Activated T-helper 2 cell treated with anti-CD3 and anti-CD28 coated beads, Interferon-gamma antibody, Interleukin-2, Interleukin-4, amounts not matched to agents 10 μg/mL and 5 μg/mL and 100 μg/mL, durations not matched to agents 14 hours and 24 hours and 36 hours (primary cell): ENCODE results near the gene DBR1. TPM values are rescaled to one million over a fixed set of nuclear protein-coding genes. Genes with fewer than 3 reads are reported as not detected.
A peak's percentile ranks its signal among the peaks of the same experiment; 100 is the strongest.

Experiments used
- DNase-seq: peaks from one replicate; pipeline ENCODE4 v3.0.0; 2021; ENCODE audit warnings: low spot score
- H3K27ac Mint-ChIP-seq: one replicate; pipeline ENCODE4 v1.8.0; 2021; ENCODE audit warnings: mixed read lengths
- H3K27me3 Mint-ChIP-seq: one replicate; pipeline ENCODE4 v1.8.0; 2021; ENCODE audit warnings: low read depth, mixed read lengths
- H3K36me3 Mint-ChIP-seq: one replicate; pipeline ENCODE4 v1.8.0; 2021; ENCODE audit warnings: low read depth, mixed read lengths
- H3K4me1 Mint-ChIP-seq: one replicate; pipeline ENCODE4 v1.8.0; 2021; ENCODE audit warnings: low read depth, mixed read lengths
- H3K4me3 Mint-ChIP-seq: one replicate; pipeline ENCODE4 v1.8.0; 2021; ENCODE audit warnings: low read depth, mild to moderate bottlenecking, moderate library complexity, mixed read lengths
- H3K9me3 Mint-ChIP-seq: one replicate; pipeline ENCODE4 v1.8.0; 2021; ENCODE audit warnings: mixed read lengths
- intact Hi-C: fragments of 100-400 bp; cut with micrococcal nuclease; formaldehyde crosslinking; loops from one replicate; pipeline ENCODE4 v1.15.1; 2023
- total RNA-seq: library from RNA; stranded (reverse); gene quantifications from 2 replicates; pipeline ENCODE4 v1.2.3, GENCODE V29; 2022

Gene DBR1
- 22.0 and 22.3 TPM in 2 replicates for total RNA-seq

DNA sequence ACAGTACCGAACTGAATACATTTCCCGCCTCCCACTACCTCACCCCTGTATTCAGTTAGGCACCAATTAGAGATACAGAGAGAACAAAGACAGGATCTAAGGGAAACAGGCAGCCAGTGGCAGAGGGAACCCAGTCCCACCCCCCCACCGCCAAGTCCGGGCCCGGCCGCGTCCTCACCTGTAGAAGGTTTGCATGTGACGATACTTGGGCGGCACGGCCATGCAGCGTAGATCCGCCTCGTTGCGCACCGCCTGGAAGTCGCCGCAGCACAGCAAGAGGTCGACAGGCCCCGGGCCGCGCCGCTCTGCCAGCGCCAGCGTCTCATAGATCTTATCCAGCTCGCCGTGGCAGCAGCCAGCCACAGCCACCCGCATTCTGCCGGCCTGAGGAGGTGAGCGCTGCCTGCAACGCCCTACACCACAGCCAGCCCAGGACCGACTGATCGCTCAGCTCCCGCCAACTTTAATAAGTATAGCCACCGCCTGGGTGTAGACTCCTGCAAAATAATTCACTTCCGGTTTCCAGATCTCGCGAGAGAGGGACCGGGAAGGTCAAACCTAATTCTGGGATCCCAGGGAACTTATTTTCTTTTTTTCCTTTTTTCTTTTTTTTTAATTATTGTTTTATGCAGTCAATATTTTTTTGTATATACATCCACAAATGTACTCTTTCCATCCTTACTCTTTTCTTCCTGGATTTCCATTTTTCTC is at the start of gene DBR1:
Gene DBR1 (minus strand): TSS at position 501 of the 711 bp plus-strand sequence. CDS start 126 bp downstream, at position 375.
- H3K9me3 Mint-ChIP-seq: no peaks in the 10 kb centered on the region
- intact Hi-C loops: loop anchor here (1.0 to 5.0 kb wide), 2 partner anchors 13 to 107 kb away; partner anchors contain the start of gene ARMC8
- H3K4me3 Mint-ChIP-seq: peak within 1 kb of the TSS; percentile 94
- H3K27ac Mint-ChIP-seq: peak within 1 kb of the TSS; percentile 92
- H3K36me3 Mint-ChIP-seq: peaks cover 38% of the 10 kb centered on the region
- H3K4me1 Mint-ChIP-seq: peaks cover 29% of the 10 kb centered on the region
- peak; percentile 66 for DNase-seq
- peaks cover 4% of the 10 kb centered on the region for H3K27me3 Mint-ChIP-seq

DNA sequence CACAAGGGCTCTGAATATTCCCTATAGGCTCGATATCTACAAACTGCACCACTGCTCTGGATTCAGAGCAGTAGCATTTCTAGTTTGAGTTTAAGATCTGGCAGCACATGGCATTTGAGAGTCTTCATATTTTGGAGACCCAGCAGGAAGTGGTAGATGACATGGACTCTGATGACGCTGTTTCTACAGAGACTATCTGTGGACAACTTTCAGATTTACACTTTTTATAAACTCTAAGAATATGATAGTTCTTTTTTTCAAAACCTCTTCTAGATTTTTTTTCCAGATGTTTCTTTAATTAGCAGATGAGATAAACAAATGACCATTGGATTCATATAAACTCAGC is 48.2 kb upstream of the DBR1 start:
- Mint-ChIP-seq H3K27ac (peak overlapping the region; percentile 59), H3K27me3 (no peaks in the 10 kb centered on the region), H3K9me3 (no peaks in the 10 kb centered on the region), H3K4me3 (no peak overlapping the region), H3K36me3 (peaks cover 52% of the 10 kb centered on the region), H3K4me1 (peaks cover 23% of the 10 kb centered on the region)
- DNase-seq: no peak
- intact Hi-C loops: loop anchor here (5.0 kb wide), 1 partner anchor 36 kb away; the partner anchor contains the start of gene ARMC8

DNA sequence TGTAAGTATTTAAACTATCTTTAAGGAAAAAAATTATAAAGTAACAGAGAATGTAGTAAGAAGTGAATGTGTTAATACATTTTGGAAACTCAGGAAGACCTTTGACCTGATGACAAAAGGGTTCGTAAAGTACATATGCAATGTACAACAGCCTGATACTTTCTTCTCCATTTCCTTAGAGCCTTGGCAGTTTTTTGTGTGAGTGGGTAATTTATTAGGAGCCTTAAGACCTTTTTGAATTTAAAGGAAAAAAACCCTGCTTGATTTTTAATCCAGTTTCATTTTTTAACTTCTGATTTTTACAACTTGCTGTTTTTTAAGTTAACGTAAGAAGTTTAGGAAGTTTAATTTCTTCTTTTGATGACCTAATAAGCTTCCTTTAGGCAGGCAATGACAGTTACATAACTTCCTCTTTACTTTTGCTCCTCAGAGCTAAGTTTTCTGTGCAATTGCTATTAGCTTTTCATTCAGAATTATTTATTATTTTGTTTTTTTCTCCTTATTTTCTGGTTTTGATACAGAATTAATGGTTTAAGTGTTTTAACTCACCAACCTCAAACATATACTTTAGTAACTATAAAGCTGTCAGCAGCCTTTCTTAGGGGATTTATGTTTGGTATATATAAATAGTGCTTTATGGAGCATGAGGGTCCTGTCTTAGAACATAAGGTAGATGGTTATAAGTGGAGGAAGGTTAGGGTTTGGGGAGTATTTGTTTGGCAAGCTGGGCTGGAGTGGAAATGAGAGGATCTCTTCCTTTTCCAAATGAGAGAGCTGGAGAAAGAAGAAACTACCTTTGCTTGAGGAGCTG is 47.6 kb upstream of the DBR1 start:
- intact Hi-C loops: loop anchor here (5.0 kb wide), 1 partner anchor 35 kb away; the partner anchor contains the start of gene ARMC8
- no peak overlapping the region for H3K4me3 Mint-ChIP-seq
- peaks cover 23% of the 10 kb centered on the region for H3K4me1 Mint-ChIP-seq
- no peaks in the 10 kb centered on the region for H3K9me3 Mint-ChIP-seq
- peaks cover 52% of the 10 kb centered on the region for H3K36me3 Mint-ChIP-seq
- H3K27ac Mint-ChIP-seq: peak overlapping the region; percentile 59
- no peak for DNase-seq
- no peaks in the 10 kb centered on the region for H3K27me3 Mint-ChIP-seq

DNA sequence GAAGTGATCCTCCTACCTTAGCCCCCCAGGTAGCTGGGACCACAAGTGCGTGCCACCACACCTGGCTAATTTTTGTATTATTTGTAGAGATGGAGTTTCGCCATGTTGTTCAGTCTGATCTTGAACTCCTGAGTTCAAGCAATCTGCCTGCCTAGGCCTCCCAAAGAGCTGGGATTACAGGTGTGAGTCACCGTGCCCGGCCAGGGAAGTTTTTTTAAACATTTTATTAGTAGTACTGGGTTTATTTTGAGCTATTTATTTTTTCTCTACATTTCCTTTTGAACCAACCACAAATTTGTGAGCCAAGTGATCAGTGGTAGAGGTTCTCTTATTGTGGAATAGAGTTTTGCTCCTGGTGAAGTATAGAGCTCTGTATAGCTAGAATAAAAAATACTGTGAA is 46.1 kb upstream of the DBR1 start:
- Mint-ChIP-seq H3K4me3 (no peak overlapping the region), H3K27me3 (no peaks in the 10 kb centered on the region), H3K27ac (no peak overlapping the region), H3K4me1 (peaks cover 23% of the 10 kb centered on the region), H3K9me3 (no peaks in the 10 kb centered on the region), H3K36me3 (peaks cover 41% of the 10 kb centered on the region)
- intact Hi-C loops: loop anchor here (5.0 kb wide), 1 partner anchor 33 kb away; the partner anchor contains the start of gene ARMC8
- DNase-seq: no peak

DNA sequence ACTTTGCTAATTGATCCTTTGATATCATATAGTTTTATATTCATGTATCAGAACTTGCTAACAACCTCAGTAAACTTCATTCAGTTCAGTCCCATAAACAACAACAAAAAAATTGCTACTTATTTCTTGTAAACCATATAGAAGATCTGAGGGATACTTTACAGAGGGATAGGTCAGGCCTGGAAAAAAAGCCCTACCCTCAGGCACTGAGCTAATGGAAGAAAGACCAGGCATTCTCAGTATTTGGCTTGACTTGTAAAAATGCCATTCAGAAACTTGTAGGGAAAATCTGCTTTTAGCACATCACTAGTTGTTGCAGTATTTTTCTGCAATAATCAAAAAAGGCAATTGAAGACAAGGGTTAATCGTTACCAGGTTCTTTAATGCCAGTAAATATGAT is 45.5 kb upstream of the DBR1 start:
- Mint-ChIP-seq H3K4me1 (peaks cover 23% of the 10 kb centered on the region), H3K27me3 (no peaks in the 10 kb centered on the region), H3K36me3 (peaks cover 36% of the 10 kb centered on the region), H3K4me3 (no peak overlapping the region), H3K9me3 (no peaks in the 10 kb centered on the region), H3K27ac (no peak overlapping the region)
- no peak for DNase-seq
- intact Hi-C loops: loop anchor here (5.0 kb wide), 1 partner anchor 33 kb away; the partner anchor contains the start of gene ARMC8

DNA sequence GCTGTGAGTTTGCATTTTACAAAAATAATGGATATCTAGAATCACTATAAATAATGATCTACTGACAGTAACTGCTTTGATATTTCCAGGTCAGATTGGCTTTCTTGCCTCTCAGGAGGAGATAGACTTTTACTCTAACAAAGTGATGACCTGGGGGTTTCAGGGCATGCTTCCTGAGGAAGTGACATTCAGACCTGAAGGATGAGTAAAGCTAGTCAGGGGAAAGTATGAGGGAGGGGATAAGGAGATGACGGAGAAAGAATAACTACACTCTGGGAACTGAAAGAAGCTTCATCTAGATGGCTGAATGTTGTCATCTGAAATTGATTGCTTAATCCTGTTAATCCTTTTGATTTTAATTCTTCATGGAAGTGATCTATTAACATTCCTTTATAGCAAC is 44.5 kb upstream of the DBR1 start:
- Mint-ChIP-seq H3K36me3 (peaks cover 28% of the 10 kb centered on the region), H3K4me3 (no peak overlapping the region), H3K27ac (no peak overlapping the region), H3K27me3 (no peaks in the 10 kb centered on the region), H3K4me1 (peaks cover 23% of the 10 kb centered on the region), H3K9me3 (no peaks in the 10 kb centered on the region)
- DNase-seq: no peak
- intact Hi-C loops: no loop called here

DNA sequence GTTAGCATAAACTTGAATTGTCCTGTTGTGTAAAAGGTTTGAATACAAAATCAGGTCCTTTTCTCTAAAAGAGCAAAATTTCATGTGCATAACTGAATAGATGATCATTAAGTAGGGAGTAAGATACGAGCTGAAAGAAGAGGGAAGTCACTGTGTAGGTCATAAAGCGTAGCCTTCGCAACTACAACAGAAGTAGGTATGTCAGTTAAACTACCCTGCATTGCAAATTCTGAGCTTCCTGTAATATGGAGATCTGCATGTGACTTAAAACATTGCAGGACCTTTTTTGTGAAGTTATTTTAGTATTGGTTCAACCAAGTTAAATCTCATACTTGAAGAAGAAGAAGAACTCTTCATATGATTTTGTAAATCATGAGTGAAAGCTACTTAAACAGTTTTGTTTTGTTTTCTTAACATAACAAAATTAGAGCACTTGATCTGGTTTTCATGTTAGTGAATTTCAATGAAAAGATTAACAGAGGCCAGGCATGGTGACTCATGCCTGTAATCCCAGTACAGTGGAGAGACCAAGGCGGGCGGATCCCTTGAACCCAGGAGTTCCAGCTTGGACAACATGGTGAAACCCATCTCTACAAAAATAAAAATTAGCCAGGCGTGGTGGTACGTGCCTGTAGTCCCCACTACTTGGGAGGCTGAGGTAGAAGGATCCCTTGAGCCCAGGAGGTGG is 38.8 kb upstream of the DBR1 start:
- H3K4me1 Mint-ChIP-seq: peaks cover 4% of the 10 kb centered on the region
- H3K4me3 Mint-ChIP-seq: no peak overlapping the region
- peaks cover 33% of the 10 kb centered on the region for H3K36me3 Mint-ChIP-seq
- intact Hi-C loops: no loop called here
- no peak overlapping the region for H3K27ac Mint-ChIP-seq
- no peaks in the 10 kb centered on the region for H3K27me3 Mint-ChIP-seq
- no peaks in the 10 kb centered on the region for H3K9me3 Mint-ChIP-seq
- DNase-seq: no peak

DNA sequence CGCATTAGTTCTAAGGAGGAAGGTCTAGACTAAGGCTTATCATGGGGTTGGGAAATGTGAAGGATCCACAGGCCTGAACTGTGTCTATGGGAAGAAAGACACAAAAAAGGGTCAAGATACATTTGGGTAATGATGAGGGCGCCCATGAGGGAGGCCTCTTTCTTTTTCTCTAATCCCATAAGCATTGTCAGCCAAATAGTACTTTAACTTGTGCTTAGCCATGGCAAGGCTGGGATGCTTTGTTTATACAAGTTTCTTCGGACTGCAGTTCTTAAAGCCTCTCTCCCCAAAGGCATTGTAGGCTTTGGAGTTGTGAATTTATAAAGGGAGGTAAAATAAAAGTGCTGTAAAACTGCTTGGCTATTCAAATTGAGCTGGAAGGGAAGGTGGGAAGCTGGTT is 35.8 kb upstream of the DBR1 start:
- DNase-seq: no peak
- H3K9me3 Mint-ChIP-seq: no peaks in the 10 kb centered on the region
- H3K27me3 Mint-ChIP-seq: no peaks in the 10 kb centered on the region
- no peak overlapping the region for H3K27ac Mint-ChIP-seq
- no peak overlapping the region for H3K4me3 Mint-ChIP-seq
- no peaks in the 10 kb centered on the region for H3K4me1 Mint-ChIP-seq
- H3K36me3 Mint-ChIP-seq: peaks cover 33% of the 10 kb centered on the region
- intact Hi-C loops: no loop called here

DNA sequence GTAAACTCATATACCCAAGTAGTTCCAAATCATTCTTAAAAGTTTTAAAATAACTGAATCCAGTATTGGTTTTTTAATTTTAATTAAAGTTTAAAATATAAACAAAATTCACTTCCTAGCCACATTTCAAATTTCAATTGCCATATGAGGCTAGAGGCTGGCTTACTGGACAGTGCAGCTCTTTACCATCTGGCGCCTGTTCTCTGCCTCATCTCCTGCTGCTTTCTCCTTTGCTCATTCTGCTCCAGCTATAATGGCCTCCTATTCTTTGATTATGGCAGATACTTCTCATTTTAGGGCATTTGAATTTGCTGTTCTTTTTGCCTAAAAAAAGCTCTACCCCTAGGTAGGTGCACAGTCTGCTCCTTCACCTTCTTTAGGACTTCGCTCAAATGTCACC is 31.5 kb upstream of the DBR1 start:
- Mint-ChIP-seq H3K4me3 (no peak overlapping the region), H3K27ac (no peak overlapping the region), H3K9me3 (no peaks in the 10 kb centered on the region), H3K27me3 (no peaks in the 10 kb centered on the region), H3K4me1 (peaks cover 2% of the 10 kb centered on the region), H3K36me3 (peaks cover 18% of the 10 kb centered on the region)
- intact Hi-C loops: no loop called here
- no peak for DNase-seq

DNA sequence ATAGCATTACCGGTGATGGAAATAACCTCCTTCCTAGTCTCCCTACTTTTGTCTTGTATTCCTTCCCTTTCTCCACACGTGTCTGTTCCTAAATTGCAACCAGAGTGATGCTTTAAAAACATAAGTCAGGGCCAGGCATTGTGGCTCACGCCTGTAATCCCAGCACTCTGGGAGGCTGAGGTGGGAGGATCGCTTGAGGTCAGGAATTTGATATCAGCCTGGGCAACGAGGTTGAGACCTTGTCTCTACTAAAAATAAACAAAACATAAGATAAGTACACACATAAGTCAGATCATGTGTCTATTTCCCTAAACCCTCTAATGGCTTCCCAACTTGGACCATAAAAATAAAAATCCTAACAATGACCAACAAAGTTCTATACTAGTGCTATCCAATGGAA is 30.8 kb upstream of the DBR1 start:
- Mint-ChIP-seq H3K27ac (no peak overlapping the region), H3K4me3 (no peak overlapping the region), H3K9me3 (no peaks in the 10 kb centered on the region), H3K36me3 (peaks cover 17% of the 10 kb centered on the region), H3K27me3 (no peaks in the 10 kb centered on the region), H3K4me1 (peaks cover 2% of the 10 kb centered on the region)
- intact Hi-C loops: no loop called here
- DNase-seq: no peak

DNA sequence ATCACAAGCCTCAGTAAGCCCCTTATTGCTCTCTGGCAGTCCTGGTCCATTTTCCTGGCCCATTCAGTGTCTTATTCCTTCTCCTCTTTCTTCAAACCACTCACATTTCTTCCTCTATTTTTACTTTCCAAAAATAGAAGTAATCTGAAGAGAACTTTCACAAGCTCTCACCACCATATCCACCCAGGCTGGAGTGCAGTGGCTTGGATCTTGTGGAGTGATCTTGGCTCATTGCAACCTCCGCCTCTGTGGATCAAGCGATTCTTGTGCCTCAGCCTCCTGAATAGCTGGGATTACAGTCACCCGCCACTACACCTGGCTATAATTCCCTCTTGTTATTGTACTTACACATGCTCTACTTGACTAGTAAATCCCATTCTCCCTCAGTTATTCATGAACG is 29.2 kb upstream of the DBR1 start:
- H3K4me3 Mint-ChIP-seq: no peak overlapping the region
- intact Hi-C loops: no loop called here
- peaks cover 14% of the 10 kb centered on the region for H3K4me1 Mint-ChIP-seq
- H3K27me3 Mint-ChIP-seq: no peaks in the 10 kb centered on the region
- H3K27ac Mint-ChIP-seq: no peak overlapping the region
- H3K9me3 Mint-ChIP-seq: no peaks in the 10 kb centered on the region
- no peak for DNase-seq
- H3K36me3 Mint-ChIP-seq: peaks cover 18% of the 10 kb centered on the region

- intact Hi-C loops: no loop called here
- Mint-ChIP-seq H3K4me3 (no peak overlapping the region), H3K4me1 (peaks cover 15% of the 10 kb centered on the region), H3K27me3 (no peaks in the 10 kb centered on the region), H3K36me3 (peaks cover 16% of the 10 kb centered on the region), H3K9me3 (no peaks in the 10 kb centered on the region), H3K27ac (no peak overlapping the region)
- no peak for DNase-seq
Measured at GRCh38 chr3:138202945-138203701, 28.4 kb upstream of the DBR1 start.
